HepG2 (cell line): ENCODE data around the gene HCFC1R1. TPM values are rescaled to one million over a fixed set of nuclear protein-coding genes. Genes with fewer than 3 reads are reported as not detected.

Source experiments
- HBP1 ChIP-seq: IDR thresholded peaks from 2 replicates; pipeline ENCODE4 v1.6.1; 2016; ENCODE audit warnings: low read depth, control low read depth
- HNRNPH1 ChIP-seq: fragments of 200-400 bp; formaldehyde crosslinking; optimal IDR thresholded peaks from 2 replicates; pipeline ENCODE3; 2017; ENCODE audit warnings: mild to moderate bottlenecking, low read depth, low read length
- IRF1 ChIP-seq: sonication (generic); formaldehyde crosslinking; IDR thresholded peaks from 2 replicates; pipeline ENCODE4 v1.4.0; 2020; ENCODE audit warnings: low read depth, mild to moderate bottlenecking, missing genetic modification reagents
- JUNB ChIP-seq: sonication (generic); formaldehyde crosslinking; IDR thresholded peaks from 2 replicates; pipeline ENCODE4 v1.8.0; 2022; ENCODE audit warnings: missing genetic modification reagents, mild to moderate bottlenecking, borderline replicate concordance
- KDM5B ChIP-seq: sonication (generic); formaldehyde crosslinking; IDR thresholded peaks from 2 replicates; pipeline ENCODE4 v1.4.0; 2020; ENCODE audit warnings: missing genetic modification reagents, mild to moderate bottlenecking, borderline replicate concordance
- MATR3 ChIP-seq: sonication (generic); formaldehyde crosslinking; IDR thresholded peaks from 2 replicates; pipeline ENCODE4 v1.4.0; 2020; ENCODE audit warnings: missing genetic modification reagents
- NCOA2 ChIP-seq: sonication (generic); formaldehyde crosslinking; IDR thresholded peaks from 2 replicates; pipeline ENCODE4 v1.8.0; 2022; ENCODE audit warnings: inconsistent platforms
- POGZ ChIP-seq: sonication (generic); formaldehyde crosslinking; IDR thresholded peaks from 2 replicates; pipeline ENCODE4 v1.4.0; 2020; ENCODE audit warnings: mild to moderate bottlenecking, missing genetic modification reagents
- RFXANK ChIP-seq: IDR thresholded peaks from 2 replicates; pipeline ENCODE4 v1.6.1; 2016
- RNF2 ChIP-seq: fragments of 450-650 bp; conservative IDR thresholded peaks from 2 replicates; pipeline ENCODE4 v1.6.1; 2016; ENCODE audit warnings: low read depth
- SMAD1 ChIP-seq: sonication (generic); formaldehyde crosslinking; IDR thresholded peaks from 2 replicates; pipeline ENCODE4 v1.4.0; 2020; ENCODE audit warnings: missing genetic modification reagents, low read depth, mild to moderate bottlenecking, borderline replicate concordance
- TRIM24 ChIP-seq: sonication (generic); formaldehyde crosslinking; IDR thresholded peaks from 2 replicates; pipeline ENCODE4 v1.8.0; 2022; ENCODE audit warnings: mild to moderate bottlenecking, missing genetic modification reagents
- TSC22D2 ChIP-seq: sonication (generic); formaldehyde crosslinking; IDR thresholded peaks from 2 replicates; pipeline ENCODE4 v1.5.1; 2020; ENCODE audit warnings: missing genetic modification reagents, mild to moderate bottlenecking, borderline replicate concordance
- ZFP82 ChIP-seq: sonication (generic); formaldehyde crosslinking; IDR thresholded peaks from 2 replicates; pipeline ENCODE4 v1.5.1; 2020; ENCODE audit warnings: mild to moderate bottlenecking, missing genetic modification reagents, borderline replicate concordance
- ZNF205 ChIP-seq: IDR thresholded peaks from 2 replicates; pipeline ENCODE4 v1.6.1; 2018; ENCODE audit warnings: missing biosample characterization, missing genetic modification reagents
- ZNF264 ChIP-seq: sonication (generic); formaldehyde crosslinking; IDR thresholded peaks from 2 replicates; pipeline ENCODE4 v1.4.0; 2020; ENCODE audit warnings: missing genetic modification reagents
- ZNF30 ChIP-seq: sonication (generic); formaldehyde crosslinking; IDR thresholded peaks from 2 replicates; pipeline ENCODE4 v1.5.0; 2020; ENCODE audit warnings: mild to moderate bottlenecking, missing genetic modification reagents
- ZNF589 ChIP-seq: sonication (generic); formaldehyde crosslinking; conservative IDR thresholded peaks from 2 replicates; pipeline ENCODE4 v1.8.0; 2022; ENCODE audit warnings: mild to moderate bottlenecking, moderate library complexity, missing genetic modification reagents
- ZSCAN12 ChIP-seq: sonication (generic); formaldehyde crosslinking; IDR thresholded peaks from 2 replicates; pipeline ENCODE4 v1.9.0; 2021; ENCODE audit warnings: mild to moderate bottlenecking, missing genetic modification reagents
- polyA plus RNA-seq, 8 experiments: library from polyadenylated mRNA; depleted of rRNA in 3 of 8; stranded (reverse) in 7 of 8; unstranded in 1 of 8; fragments of >200 nt; fragmentation: Illumina TruSeq in 4 of 8; extraction: Trizol in 4 of 8; gene quantifications; 2 replicates each; pipeline versions ENCODE4 v1.2.1 to v1.2.3, GENCODE V29; 2011 to 2016; ENCODE audit warnings: low read depth in 4 of 8, missing spikeins in 1 of 8, mixed read lengths in 1 of 8; ENCODE audit not compliant: insufficient read depth in 1 of 8
- total RNA-seq, 5 experiments: library from RNA; depleted of rRNA; stranded (reverse); fragments of >200 nt; fragmentation: Illumina TruSeq; extraction: Trizol; gene quantifications; 2 replicates each; pipeline ENCODE4 v1.2.3, GENCODE V29; 2016; ENCODE audit warnings: low read depth in 1 of 5
- TF ChIP-seq, protein P1 (sequence below): IDR thresholded peaks from 2 replicates; pipeline ENCODE4 v1.6.1; 2018; ENCODE audit warnings: missing genetic modification reagents
- TF ChIP-seq, protein P2 (sequence below): sonication (generic); formaldehyde crosslinking; conservative IDR thresholded peaks from 2 replicates; pipeline ENCODE4 v1.8.0; 2022; ENCODE audit warnings: missing genetic modification reagents
- TF ChIP-seq, protein P3 (sequence below): IDR thresholded peaks from 2 replicates; pipeline ENCODE4 v1.6.1; 2012; ENCODE audit warnings: low read length, improper control_type of control experiment

The HCFC1R1 gene
- total and polyA plus RNA-seq, 2 of the 13 experiments (the other 11 are each of a cell fraction or from before 2014, with no cell fraction given) = 13.8 to 16.1 TPM

DNA sequence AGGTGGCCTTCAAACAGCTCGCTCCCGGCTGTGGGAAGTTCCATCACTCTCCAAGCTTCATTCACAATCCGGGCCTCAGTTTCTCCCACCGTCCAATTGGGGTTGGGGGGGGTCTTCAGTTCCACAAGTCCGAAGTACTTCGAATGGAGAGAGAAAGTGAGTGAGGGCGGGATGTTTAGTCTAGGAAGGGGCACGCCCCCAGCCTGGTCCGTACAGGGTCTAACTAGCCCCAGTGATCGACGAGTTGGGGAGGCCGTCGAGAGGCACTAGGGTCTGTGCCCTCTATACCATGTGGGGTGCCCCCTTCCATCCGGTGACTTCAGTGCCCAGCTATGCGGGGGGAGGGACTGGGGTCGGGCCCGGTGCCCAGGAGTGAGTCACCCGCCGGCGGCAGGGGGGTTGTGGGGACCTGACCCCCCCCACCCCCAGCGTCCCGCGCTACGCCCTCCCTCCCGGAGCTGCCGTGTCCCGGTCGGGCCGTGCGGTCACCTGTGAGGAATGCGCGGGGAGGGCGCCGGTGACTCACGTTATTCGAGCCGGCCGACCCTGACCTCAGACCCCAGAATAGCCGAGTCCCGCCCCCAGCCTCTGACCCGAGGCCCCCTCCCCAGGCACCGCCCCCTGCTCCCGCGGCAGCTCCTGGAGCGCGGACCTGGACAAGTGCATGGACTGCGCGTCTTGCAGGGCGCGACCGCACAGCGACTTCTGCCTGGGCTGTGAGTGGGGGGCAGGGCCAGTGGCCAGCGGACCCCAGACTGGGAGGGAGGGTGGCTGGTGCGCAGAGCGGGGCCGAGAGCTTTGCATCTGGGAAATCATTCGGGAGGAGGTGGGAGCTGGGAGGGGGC, 2.9 kb downstream of the HCFC1R1 start (continued):
- TF ChIP-seq RNF2 (no peak), ZFP82 (CRISPR knock-in tag) (no peak), SMAD1 (no peak; the same call in 1 of the 2 replicates), RFXANK (CRISPR knock-in tag) (no peak), ZNF589 (CRISPR knock-in tag) (0 out of 2 replicates have a peak, but pooled peaks have one; percentile 49), ZNF205 (CRISPR knock-in tag) (no peak), MATR3 (CRISPR knock-in tag) (no peak), ZNF30 (CRISPR knock-in tag) (no peak), KDM5B (CRISPR knock-in tag) (peak; percentile 38), TRIM24 (CRISPR knock-in tag) (no peak), JUNB (peak; percentile 94), HBP1 (CRISPR knock-in tag) (no peak), POGZ (CRISPR knock-in tag) (peak; percentile 59; the same call in 1 of the 2 replicates), NCOA2 (CRISPR knock-in tag) (peak; percentile 80), TSC22D2 (CRISPR knock-in tag) (no peak), HNRNPH1 (peak; percentile 24), ZNF264 (no peak), IRF1 (CRISPR knock-in tag) (no peak), ZSCAN12 (CRISPR knock-in tag) (no peak)
- TF ChIP-seq, protein P1, sequence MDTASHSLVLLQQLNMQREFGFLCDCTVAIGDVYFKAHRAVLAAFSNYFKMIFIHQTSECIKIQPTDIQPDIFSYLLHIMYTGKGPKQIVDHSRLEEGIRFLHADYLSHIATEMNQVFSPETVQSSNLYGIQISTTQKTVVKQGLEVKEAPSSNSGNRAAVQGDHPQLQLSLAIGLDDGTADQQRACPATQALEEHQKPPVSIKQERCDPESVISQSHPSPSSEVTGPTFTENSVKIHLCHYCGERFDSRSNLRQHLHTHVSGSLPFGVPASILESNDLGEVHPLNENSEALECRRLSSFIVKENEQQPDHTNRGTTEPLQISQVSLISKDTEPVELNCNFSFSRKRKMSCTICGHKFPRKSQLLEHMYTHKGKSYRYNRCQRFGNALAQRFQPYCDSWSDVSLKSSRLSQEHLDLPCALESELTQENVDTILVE (CRISPR knock-in tag) = peak; percentile 98
- TF ChIP-seq, protein P2, sequence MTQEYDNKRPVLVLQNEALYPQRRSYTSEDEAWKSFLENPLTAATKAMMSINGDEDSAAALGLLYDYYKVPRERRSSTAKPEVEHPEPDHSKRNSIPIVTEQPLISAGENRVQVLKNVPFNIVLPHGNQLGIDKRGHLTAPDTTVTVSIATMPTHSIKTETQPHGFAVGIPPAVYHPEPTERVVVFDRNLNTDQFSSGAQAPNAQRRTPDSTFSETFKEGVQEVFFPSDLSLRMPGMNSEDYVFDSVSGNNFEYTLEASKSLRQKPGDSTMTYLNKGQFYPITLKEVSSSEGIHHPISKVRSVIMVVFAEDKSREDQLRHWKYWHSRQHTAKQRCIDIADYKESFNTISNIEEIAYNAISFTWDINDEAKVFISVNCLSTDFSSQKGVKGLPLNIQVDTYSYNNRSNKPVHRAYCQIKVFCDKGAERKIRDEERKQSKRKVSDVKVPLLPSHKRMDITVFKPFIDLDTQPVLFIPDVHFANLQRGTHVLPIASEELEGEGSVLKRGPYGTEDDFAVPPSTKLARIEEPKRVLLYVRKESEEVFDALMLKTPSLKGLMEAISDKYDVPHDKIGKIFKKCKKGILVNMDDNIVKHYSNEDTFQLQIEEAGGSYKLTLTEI (CRISPR knock-in tag) = no peak
- TF ChIP-seq, protein P3, sequence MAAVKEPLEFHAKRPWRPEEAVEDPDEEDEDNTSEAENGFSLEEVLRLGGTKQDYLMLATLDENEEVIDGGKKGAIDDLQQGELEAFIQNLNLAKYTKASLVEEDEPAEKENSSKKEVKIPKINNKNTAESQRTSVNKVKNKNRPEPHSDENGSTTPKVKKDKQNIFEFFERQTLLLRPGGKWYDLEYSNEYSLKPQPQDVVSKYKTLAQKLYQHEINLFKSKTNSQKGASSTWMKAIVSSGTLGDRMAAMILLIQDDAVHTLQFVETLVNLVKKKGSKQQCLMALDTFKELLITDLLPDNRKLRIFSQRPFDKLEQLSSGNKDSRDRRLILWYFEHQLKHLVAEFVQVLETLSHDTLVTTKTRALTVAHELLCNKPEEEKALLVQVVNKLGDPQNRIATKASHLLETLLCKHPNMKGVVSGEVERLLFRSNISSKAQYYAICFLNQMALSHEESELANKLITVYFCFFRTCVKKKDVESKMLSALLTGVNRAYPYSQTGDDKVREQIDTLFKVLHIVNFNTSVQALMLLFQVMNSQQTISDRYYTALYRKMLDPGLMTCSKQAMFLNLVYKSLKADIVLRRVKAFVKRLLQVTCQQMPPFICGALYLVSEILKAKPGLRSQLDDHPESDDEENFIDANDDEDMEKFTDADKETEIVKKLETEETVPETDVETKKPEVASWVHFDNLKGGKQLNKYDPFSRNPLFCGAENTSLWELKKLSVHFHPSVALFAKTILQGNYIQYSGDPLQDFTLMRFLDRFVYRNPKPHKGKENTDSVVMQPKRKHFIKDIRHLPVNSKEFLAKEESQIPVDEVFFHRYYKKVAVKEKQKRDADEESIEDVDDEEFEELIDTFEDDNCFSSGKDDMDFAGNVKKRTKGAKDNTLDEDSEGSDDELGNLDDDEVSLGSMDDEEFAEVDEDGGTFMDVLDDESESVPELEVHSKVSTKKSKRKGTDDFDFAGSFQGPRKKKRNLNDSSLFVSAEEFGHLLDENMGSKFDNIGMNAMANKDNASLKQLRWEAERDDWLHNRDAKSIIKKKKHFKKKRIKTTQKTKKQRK = no peak
